Inferior parietal cortex (tissue), 1 donor: Measurements from ENCODE around the gene SPRR3.

Experiments
- DNase-seq: peaks from one replicate; pipeline ENCODE4 v3.0.0-alpha.2; 2016; ENCODE audit errors: extremely low spot score

SPRR3 gene, protein sequence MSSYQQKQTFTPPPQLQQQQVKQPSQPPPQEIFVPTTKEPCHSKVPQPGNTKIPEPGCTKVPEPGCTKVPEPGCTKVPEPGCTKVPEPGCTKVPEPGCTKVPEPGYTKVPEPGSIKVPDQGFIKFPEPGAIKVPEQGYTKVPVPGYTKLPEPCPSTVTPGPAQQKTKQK

GRCh38 chr1:153001382-153001781 lies at the start of gene SPRR3:
Gene SPRR3 (plus strand): TSS chr1:153001749. CDS start chr1:153003021, 1,272 bp downstream.
- DNase-seq: no peak

- DNase-seq: no peak
Observed at GRCh38 chr1:152953761-152954160, 47.8 kb upstream of the SPRR3 start.

DNA sequence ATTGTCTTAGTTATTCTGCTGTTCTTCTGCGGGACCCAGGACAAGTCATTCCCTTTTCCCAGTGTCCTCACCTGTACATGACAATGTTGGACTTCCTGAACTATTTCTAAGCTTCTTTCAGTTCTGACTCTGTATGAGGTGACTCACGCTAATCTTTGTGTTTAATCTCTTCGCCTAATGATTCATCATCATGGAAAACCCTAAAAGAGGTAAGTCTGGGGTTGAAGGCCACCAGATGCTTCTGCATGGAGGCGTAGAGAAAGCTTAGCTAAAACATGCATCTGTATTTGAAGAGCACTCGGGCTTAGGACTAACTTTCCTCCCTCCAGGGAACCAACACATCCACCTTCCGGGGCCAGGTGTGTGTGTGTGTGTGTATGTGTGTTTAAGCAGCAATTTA lies 47.1 kb upstream of the SPRR3 start:
- DNase-seq: no peak

DNA sequence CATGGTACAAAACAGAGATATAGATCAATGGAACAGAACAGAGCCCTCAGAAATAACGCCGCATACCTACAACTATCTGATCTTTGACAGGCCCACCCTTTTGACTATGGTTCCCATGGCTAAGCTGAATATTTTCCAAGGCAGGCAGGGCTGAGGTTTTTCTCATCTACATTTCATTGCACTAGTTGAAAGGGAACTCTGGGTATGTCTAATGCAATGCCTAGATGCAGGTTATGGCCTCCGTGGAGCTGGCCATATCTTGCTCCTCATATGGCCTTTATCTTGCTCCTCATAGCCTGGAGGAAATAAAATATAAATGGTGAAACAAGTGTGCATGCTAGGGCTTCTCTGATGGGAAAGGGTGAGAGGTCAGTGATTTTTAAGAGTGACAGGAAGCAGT lies 44.0 kb upstream of the SPRR3 start:
- no peak for DNase-seq

DNA sequence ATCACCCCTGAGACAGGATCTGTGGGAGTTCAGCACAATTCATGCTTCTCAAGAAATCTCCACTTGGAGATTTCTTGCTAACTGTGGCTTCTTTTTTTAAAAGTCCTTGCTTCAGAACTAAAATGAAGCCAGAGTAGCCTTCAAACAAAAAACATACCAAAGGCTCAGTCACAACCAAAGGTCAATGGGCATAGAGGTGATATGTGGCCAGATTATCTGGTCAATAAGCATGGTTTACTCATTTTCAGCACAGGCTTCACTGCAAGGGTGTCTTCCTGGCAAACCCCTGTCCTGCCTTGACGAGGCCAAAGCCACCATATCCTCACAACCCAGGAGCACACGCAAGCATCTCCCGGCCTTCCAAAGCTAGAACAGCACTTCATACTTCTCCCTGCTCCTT lies 42.3 kb upstream of the SPRR3 start:
- no peak for DNase-seq

GRCh38 chr1:152959801-152960451 lies 41.6 kb upstream of the SPRR3 start:
- DNase-seq: no peak

GRCh38 chr1:152960452-152961044 lies 41.0 kb upstream of the SPRR3 start:
- no peak for DNase-seq

DNA sequence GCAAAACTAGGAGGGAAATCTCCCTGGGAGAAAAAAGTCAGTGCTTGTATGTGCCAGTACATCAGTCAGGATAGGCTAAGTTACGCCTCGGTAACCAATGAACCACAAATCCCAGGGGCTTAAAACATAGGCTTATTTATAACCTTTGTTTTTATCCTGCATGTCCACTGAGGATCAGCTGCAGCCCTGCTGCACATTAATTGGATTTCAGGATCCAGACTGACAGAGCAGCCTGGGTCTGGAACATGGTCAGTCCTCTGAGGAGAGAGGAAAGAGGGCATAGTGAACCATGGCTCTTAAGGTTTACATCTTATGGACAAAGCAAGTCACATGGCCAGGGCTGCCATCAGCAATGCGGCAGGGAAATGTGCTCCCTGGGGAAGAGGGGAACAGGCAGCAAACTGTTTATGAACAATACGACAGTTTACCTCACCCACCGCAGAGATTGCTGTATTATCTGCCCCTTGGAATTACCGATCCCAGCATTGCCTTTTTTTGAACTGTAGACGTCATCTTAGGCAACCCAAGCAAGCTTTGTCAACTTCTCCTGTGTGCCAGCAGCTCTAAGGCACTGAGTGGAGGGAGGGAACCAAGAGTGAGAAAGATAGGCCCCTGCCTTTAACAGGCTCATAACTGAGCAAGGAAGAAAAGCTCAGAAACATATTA lies 40.2 kb upstream of the SPRR3 start:
- DNase-seq: no peak

DNA sequence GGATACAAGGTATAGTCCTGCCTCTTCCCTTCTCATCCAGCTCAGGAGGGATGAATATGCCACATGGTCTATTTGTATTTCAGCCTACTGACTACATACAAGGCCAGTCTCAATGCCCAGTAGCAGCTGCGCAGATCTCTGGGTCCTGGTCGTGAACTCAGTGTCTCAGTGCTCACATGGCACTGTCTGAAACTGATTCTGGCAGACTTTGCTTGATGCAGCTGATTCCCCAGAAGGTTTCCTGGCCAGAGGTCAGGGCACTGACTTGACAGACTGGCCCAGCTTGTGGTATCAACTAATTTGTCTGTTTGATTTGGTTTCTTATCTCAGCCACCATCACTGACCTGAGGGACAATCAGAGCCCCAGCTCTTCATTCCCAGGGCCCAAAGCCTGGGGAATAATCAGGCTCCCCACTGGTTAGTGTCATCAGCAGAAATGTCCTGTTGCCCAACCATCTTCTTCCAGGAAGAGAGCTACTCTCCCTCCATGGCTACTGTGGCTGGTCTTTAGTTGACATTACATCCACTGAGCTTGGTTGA lies 38.6 kb upstream of the SPRR3 start:
- DNase-seq: no peak

DNA sequence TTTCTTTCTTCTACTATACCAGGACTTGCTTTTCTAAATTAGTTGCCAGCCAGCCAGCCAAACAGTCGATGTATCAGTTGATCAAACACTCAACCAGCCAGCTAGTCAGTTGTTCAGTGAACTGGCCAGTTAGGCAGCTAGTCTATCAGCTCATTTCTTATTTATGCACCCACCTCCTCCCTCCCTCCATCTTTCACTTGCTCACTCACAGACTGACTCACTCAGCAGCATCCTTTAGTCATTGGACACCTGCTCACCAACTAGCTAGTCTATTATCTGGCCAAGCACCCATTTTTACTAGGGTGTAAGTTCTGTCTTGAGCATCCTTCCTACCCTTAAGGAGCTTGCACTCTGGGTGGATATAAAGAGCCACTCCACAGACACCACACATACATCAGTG lies 37.0 kb upstream of the SPRR3 start:
- DNase-seq: no peak

GRCh38 chr1:152965853-152966252 lies 35.7 kb upstream of the SPRR3 start:
- DNase-seq: no peak

- DNase-seq: no peak
Observed at GRCh38 chr1:152967201-152967600, 34.3 kb upstream of the SPRR3 start.

DNA sequence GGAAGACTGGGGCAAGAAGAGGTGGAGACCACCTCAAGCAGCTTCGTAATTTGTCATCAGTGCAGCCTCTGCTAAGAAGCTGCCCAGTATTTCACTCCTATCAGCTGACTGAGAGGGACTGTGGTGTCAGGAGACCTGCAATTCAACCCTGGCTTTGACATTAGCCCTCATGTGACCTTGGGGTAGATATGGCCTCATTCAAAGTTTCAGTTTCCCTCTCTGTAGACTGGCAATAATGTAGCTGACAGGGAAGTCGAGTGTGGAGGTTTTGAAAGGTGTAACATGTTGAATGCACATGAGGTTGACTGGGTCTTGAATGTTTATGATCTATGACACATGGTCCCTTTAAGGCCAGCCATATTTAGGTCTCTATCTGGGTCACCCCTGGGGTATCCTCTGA lies 33.3 kb upstream of the SPRR3 start:
- DNase-seq: no peak

DNA sequence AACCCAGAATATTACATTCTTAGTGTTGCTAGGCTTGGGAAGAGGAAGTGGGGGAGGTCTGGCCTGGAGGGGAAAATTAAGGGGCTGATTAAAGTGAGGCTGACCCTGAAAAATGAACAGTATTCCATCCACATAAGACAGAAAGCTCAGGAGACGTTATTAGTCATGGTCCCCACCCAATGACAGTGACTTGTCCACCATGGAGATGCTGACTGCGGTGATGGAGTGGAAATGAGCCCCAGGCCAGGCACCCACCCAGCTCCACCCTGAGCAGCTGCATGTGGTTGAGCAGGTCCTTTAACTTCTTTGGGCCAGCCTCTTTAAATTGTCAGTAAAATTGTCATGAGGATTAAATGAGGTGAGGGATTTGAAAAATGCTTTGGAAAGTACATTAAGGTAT lies 32.5 kb upstream of the SPRR3 start:
- no peak for DNase-seq

DNA sequence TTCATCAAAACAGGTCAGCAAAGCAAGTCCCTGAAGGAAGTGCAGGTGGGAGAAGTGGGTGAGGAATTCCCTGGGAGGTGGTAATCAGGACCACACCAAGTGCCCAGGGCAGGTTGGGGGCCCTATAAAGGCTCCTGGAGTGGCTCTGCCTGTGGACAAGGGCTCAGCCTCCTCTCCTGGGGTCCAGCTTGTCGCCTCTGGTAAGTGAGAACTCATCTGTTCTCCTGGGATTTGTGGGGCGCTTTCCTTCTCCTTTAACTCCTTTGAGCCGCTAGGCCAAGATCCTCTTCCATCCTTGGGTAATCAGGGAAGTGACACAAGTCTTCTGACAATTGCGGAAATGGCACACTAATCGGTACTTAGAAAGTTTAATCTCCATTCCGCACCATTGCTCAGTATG lies 31.1 kb upstream of the SPRR3 start, which contains the start of gene SPRR4:
Gene SPRR4 (plus strand): TSS at position 154 of the 400 bp plus-strand sequence. CDS start 1,243 bp downstream, outside the sequence.
- no peak for DNase-seq

GRCh38 chr1:152972196-152972886 lies 29.2 kb upstream of the SPRR3 start:
- no peak for DNase-seq

GRCh38 chr1:152976688-152977087 lies 24.9 kb upstream of the SPRR3 start:
- no peak for DNase-seq

DNA sequence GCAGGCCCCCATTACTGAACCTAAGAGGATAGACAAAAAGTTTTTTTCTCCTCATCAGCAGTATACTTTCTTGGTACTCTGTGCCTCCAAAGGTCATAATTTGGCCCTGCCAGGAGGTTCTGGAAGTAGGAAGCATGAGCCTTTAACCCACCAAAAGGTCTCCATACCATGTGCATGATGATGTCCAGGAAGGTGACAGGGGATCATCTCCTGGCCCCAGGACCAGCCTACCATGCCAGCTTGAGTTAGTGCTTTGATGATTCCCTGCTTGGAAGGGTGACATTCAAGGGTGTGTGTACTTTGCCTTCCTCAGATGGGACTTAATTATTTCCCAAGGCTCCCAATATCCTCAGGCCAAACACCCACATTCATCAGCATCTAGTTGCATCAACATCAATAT lies 23.9 kb upstream of the SPRR3 start:
- no peak for DNase-seq

DNA sequence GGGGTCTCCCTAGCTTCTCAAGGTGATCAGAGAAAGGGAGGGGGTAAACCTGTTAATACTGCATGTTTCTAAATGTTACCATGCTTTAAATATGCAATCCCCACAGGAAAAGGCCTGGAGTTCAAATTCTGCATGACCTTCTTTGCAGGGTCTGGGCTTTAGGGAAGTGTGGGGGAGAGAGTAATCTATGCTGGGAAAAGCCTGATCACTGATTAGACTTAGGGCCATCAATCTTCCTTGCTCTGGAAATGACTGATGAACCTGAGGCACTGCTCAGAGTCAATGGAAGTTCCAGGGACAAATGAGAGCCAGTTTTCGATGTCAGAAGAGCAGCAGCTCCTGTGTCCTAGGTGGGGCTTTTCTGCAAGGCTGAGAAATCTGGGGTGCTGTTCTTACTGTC lies 20.9 kb upstream of the SPRR3 start:
- DNase-seq: no peak

DNA sequence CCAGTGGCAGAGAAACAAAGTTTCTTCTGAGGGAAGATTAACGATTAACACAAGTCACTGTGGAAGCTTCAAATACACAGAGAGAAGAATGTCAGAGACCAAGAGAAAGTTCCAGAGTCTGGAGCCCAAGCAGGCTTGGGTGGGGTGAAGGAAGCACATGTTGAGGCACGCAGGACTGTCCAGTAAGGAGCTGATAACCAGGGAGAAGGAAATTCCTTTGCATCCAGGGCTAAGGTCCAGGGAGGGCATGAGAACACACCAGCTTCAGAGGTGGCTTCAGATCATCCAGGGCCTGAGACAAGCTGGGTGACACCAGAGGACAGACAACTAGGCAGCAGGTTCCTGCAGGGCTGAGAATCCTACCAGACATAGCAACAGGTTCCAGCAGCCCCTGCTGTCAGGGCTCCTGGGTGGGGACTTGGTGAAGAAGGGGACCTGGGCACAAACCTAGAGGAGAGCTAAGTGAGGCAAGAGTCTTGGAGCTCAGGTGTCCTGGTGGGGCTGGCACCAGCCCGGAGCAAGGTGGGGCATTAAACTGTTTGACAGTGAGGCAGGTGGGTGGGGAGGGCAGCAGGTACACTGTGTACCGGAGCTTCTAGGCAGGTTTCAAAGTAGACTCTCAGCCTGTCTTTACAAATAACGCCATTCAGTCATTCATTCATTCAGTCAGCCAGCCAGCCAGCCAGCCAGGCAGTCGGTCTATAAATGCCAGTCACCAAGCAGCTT lies 20.2 kb upstream of the SPRR3 start:
- DNase-seq: no peak

GRCh38 chr1:152982076-152982475 lies 19.5 kb upstream of the SPRR3 start:
- DNase-seq: no peak
